Panc1 (cell line): ENCODE measurements around the gene ERCC1. TPM values are rescaled to one million over a fixed set of nuclear protein-coding genes. Genes with fewer than 3 reads are reported as not detected.

Experiments used
- ATAC-seq: fragments of 200-7000 bp; cut with Tn5 transposase; 2 replicates; pipeline ENCODE4 v1.9.1; 2020; ENCODE audit warnings: mild to moderate bottlenecking, moderate library complexity
- BruUV-seq: library from RNA; stranded (reverse); fragments of 400-500 nt; replicated peaks from 2 replicates; lab custom pipeline; 2021; lab: Mats Ljungman, UMichigan
- CTCF ChIA-PET: fragments of 300-600 bp; sonication (Branson Sonifier 250); formaldehyde crosslinking; loops from one replicate; lab custom pipeline; 2022; ENCODE audit warnings: antibody characterized with exemption; lab: Charles Lee
- POLR2A ChIA-PET: fragments of 300-600 bp; sonication (Branson Sonifier 250); formaldehyde crosslinking; loops from one replicate; lab custom pipeline; 2022; ENCODE audit warnings: antibody characterized with exemption; lab: Charles Lee
- DNase-seq: peaks from one replicate; pipeline ENCODE4 v3.0.0-alpha.2; 2010; ENCODE audit warnings: low read depth, low spot score
- H3K27ac ChIP-seq: 2 replicates; pipeline ENCODE4 v1.5.1; 2011; ENCODE audit warnings: mild to moderate bottlenecking, low read length, inconsistent platforms
- H3K27me3 ChIP-seq: fragments of 200-500 bp; sonication (Bioruptor generic); 2 replicates; pipeline ENCODE4 v1.6.0; 2014; ENCODE audit warnings: low read length, inconsistent platforms; ENCODE audit not compliant: control insufficient read depth, insufficient read depth
- H3K36me3 ChIP-seq: fragments of 200-500 bp; sonication (Bioruptor generic); 2 replicates; pipeline ENCODE4 v1.5.1; 2014; ENCODE audit warnings: inconsistent platforms, mild to moderate bottlenecking, low read length, moderate library complexity; ENCODE audit not compliant: control insufficient read depth, insufficient read depth
- H3K4me1 ChIP-seq: 2 replicates; pipeline ENCODE4 v1.5.1; 2011; ENCODE audit warnings: inconsistent platforms, mild to moderate bottlenecking, low read length, moderate library complexity; ENCODE audit not compliant: control insufficient read depth, insufficient read depth
- H3K4me3 ChIP-seq, 2 experiments: 2 replicates each; pipeline ENCODE4 v1.5.1; 2011 to 2012; ENCODE audit warnings: low read depth in 2 of 2, low read length in 2 of 2, mild to moderate bottlenecking in 2 of 2, inconsistent platforms in 1 of 2, moderate library complexity in 1 of 2
- H3K9me3 ChIP-seq: fragments of 200-500 bp; sonication (Bioruptor generic); 2 replicates; pipeline ENCODE4 v1.5.1; 2014; ENCODE audit warnings: low read depth, mild to moderate bottlenecking, inconsistent platforms, low read length, moderate library complexity; ENCODE audit not compliant: control insufficient read depth, insufficient read depth
- POLR2AphosphoS5 ChIP-seq: IDR thresholded peaks from 2 replicates; pipeline ENCODE4 v1.6.1; 2012; ENCODE audit warnings: mild to moderate bottlenecking, low read depth, low read length, moderate library complexity
- REST ChIP-seq, 2 experiments: IDR thresholded peaks; 2 replicates each; pipeline ENCODE4 v1.6.1; 2011 to 2012; ENCODE audit warnings: low read depth in 2 of 2, control low read depth in 1 of 2, low read length in 1 of 2, mild to moderate bottlenecking in 1 of 2, moderate library complexity in 1 of 2; ENCODE audit not compliant: insufficient read depth in 1 of 2
- SIN3A ChIP-seq: IDR thresholded peaks from 2 replicates; pipeline ENCODE4 v1.6.1; 2012; ENCODE audit warnings: low read depth, mild to moderate bottlenecking, low read length, moderate library complexity, borderline replicate concordance; ENCODE audit not compliant: insufficient read depth
- TCF7L2 ChIP-seq: IDR thresholded peaks from 2 replicates; pipeline ENCODE4 v1.6.1; 2011; ENCODE audit warnings: mild to moderate bottlenecking, low read depth, low read length, inconsistent platforms
- in situ Hi-C: cut with HindIII; loops from 2 replicates; pipeline ENCODE4 v1.10.0; 2016; ENCODE audit warnings: low sequenced_read_pairs, low pct_unique_long_range_greater_than_20kb
- intact Hi-C: fragments of 100-400 bp; cut with micrococcal nuclease; formaldehyde crosslinking; loops from one replicate; pipeline ENCODE4 v1.10.0; 2022; ENCODE audit not compliant: unreplicated experiment
- total RNA-seq: library from RNA; stranded (reverse); gene quantifications from one replicate; pipeline ENCODE4 v1.2.1, GENCODE V29; 2021; ENCODE audit not compliant: unreplicated experiment
- TF ChIP-seq, protein P1 (sequence below): fragments of 450-650 bp; IDR thresholded peaks from 2 replicates; pipeline ENCODE4 v1.5.1; 2017; ENCODE audit warnings: mild to moderate bottlenecking

ERCC1 gene
- total RNA-seq, 1 experiment from 2014 or later, result 80.3 TPM

- Histone ChIP-seq H3K4me1 (peaks cover 14% of the 10 kb centered on the region), H3K36me3 (peaks cover 4% of the 10 kb centered on the region; the same call in 1 of the 2 replicates), H3K9me3 (no peaks in the 10 kb centered on the region), H3K4me3 (peak overlapping the region; percentile 94 to 96), H3K27me3 (no peaks in the 10 kb centered on the region), H3K27ac (peak overlapping the region; percentile 90)
- TF ChIP-seq SIN3A (no peak), TCF7L2 (no peak), POLR2AphosphoS5 (no peak), REST (IDR thresholded peaks at IDR 0.05; ENCODE audit: insufficient read depth in 1 of 2, low read depth in 2 of 2, low read length in 1 of 2) (no peak)
- TF ChIP-seq, protein P1, sequence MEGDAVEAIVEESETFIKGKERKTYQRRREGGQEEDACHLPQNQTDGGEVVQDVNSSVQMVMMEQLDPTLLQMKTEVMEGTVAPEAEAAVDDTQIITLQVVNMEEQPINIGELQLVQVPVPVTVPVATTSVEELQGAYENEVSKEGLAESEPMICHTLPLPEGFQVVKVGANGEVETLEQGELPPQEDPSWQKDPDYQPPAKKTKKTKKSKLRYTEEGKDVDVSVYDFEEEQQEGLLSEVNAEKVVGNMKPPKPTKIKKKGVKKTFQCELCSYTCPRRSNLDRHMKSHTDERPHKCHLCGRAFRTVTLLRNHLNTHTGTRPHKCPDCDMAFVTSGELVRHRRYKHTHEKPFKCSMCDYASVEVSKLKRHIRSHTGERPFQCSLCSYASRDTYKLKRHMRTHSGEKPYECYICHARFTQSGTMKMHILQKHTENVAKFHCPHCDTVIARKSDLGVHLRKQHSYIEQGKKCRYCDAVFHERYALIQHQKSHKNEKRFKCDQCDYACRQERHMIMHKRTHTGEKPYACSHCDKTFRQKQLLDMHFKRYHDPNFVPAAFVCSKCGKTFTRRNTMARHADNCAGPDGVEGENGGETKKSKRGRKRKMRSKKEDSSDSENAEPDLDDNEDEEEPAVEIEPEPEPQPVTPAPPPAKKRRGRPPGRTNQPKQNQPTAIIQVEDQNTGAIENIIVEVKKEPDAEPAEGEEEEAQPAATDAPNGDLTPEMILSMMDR, result no peak
- ATAC-seq (no peak), DNase-seq (no peak)
- POLR2A ChIA-PET, result no interaction called here
- no TSS peak for BruUV-seq
- CTCF ChIA-PET, result interaction anchor here (0.6 kb wide), 1 partner anchor 206 kb away, joined by 3 read pairs; no protein-coding TSS in a partner anchor
- in situ Hi-C loops (no loop called here), intact Hi-C loops (no loop called here)
These were observed 16.7 kb downstream of the ERCC1 start for GRCh38 chr19:45407091-45407375.

- TF ChIP-seq TCF7L2 (no peak), REST (IDR thresholded peaks at IDR 0.05; ENCODE audit: insufficient read depth in 1 of 2, low read depth in 2 of 2, low read length in 1 of 2) (no peak), SIN3A (peak; percentile 96), POLR2AphosphoS5 (peak; percentile 44; the same call in 1 of the 2 replicates)
- Histone ChIP-seq H3K27ac (peak within 1 kb of the TSS; percentile 90), H3K9me3 (no peaks in the 10 kb centered on the region), H3K4me1 (peaks cover 14% of the 10 kb centered on the region), H3K36me3 (peaks cover 4% of the 10 kb centered on the region; the same call in 1 of the 2 replicates), H3K4me3 (peak within 1 kb of the TSS; percentile 94 to 96), H3K27me3 (no peaks in the 10 kb centered on the region)
- ATAC-seq (peak; percentile 71), DNase-seq (peak; percentile 74)
- in situ Hi-C loops, result no loop called here
- ChIA-PET CTCF (interaction anchor here (0.6 kb wide), 1 partner anchor 206 kb away, joined by 3 read pairs; no protein-coding TSS in a partner anchor), POLR2A (no interaction called here)
- intact Hi-C loops, result no loop called here
- TSS peak; percentile 46 for BruUV-seq
These were observed 17.3 kb downstream of the ERCC1 start, which contains the start of gene POLR1G for GRCh38 chr19:45406226-45407090. Gene POLR1G, plus strand, starts transcription at chr19:45406644. Its CDS starts 53 bp downstream, at chr19:45406697.
